GM12875 (cell line): Measurements from ENCODE around the gene HMGCS1.
"Not testable (repeated sequence)": the region's sequence is repeated elsewhere in the genome, so short reads cannot be mapped to it uniquely, and the experiment has no call there.

Experiments used
- H3K4me3 ChIP-seq: one replicate; pipeline ENCODE4 v1.5.1; 2011; ENCODE audit warnings: low read depth, low read length, control low read depth
- CTCF ChIP-seq: IDR thresholded peaks from 2 replicates; pipeline ENCODE4 v1.5.1; 2011; ENCODE audit warnings: low read depth, mild to moderate bottlenecking, control low read depth, inconsistent platforms, low read length, moderate library complexity, borderline replicate concordance; ENCODE audit not compliant: insufficient read depth

HMGCS1 gene

GRCh38 chr5:43279548-43280274 is 33.5 kb downstream of the HMGCS1 start:
- H3K4me3 ChIP-seq = no peak overlapping the region
- TF ChIP-seq CTCF = no peak

- no peak overlapping the region for H3K4me3 ChIP-seq
- TF ChIP-seq CTCF = no peak
These were observed 37.8 kb downstream of the HMGCS1 start for GRCh38 chr5:43275391-43275790.

- no peak for TF ChIP-seq CTCF
- no peak overlapping the region for H3K4me3 ChIP-seq
These were observed 38.6 kb downstream of the HMGCS1 start for GRCh38 chr5:43274435-43275114.

- no peak for TF ChIP-seq CTCF
- no peak overlapping the region for H3K4me3 ChIP-seq
These were observed 39.7 kb downstream of the HMGCS1 start for GRCh38 chr5:43273552-43273951.

- H3K4me3 ChIP-seq = no peak overlapping the region
- no peak for TF ChIP-seq CTCF
These were observed 42.6 kb downstream of the HMGCS1 start for GRCh38 chr5:43270645-43271044.

GRCh38 chr5:43268188-43268820 is 44.9 kb downstream of the HMGCS1 start:
- H3K4me3 ChIP-seq = no peak overlapping the region
- no peak for TF ChIP-seq CTCF

GRCh38 chr5:43262269-43262668 is 50.9 kb downstream of the HMGCS1 start:
- not testable (repeated sequence) for H3K4me3 ChIP-seq
